T-helper 22 cell (primary cell): ENCODE data around the gene EGLN1.
"Not testable (repeated sequence)": the region's sequence is repeated elsewhere in the genome, so short reads cannot be mapped to it uniquely, and the experiment has no call there.

Source experiments
- DNase-seq: peaks from one replicate; pipeline ENCODE4 v3.0.0-alpha.2; 2020; ENCODE audit warnings: low read depth

Gene EGLN1

GRCh38 chr1:231421971-231422797 is at the start of gene EGLN1:
EGLN1 (minus strand) TSS chr1:231422287; CDS start chr1:231421888, 399 bp downstream.
- DNase-seq = peak; percentile 71

DNA sequence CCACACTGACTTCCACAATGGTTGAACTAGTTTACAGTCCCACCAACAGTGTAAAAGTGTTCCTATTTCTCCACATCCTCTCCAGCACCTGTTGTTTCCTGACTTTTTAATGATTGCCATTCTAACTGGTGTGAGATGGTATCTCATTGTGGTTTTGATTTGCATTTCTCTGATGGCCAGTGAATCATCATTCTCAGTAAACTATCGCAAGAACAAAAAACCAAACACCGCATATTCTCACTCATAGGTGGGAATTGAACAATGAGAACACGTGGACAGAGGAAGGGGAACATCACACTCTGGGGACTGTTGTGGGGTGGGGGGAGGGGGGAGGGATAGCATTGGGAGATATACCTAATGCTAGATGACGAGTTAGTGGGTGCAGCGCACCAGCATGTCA is 49.4 kb upstream of the EGLN1 start:
- not testable (repeated sequence) for DNase-seq

- DNase-seq = not testable (repeated sequence)
Observed at GRCh38 chr1:231471027-231471426, 48.9 kb upstream of the EGLN1 start.

DNA sequence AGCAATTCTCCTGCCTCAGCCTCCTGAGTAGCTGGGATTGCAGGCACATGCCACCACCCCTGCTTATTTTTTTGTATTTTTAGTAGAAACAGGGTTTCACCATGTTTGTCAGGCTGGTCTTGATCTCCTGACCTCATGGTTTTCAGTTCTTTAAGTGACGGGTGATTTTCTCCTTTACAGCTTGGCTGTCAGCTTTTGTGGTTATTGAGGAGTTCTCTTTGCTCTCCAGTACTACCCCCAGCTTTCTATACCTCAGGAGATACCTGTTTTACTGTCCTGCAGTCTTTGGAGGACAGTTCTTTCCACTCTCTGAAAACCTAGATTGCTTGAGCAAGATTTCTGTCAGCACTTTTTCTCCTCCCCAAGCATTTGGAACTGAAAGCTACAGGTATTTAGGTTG is 45.9 kb upstream of the EGLN1 start:
- no peak for DNase-seq

GRCh38 chr1:231465051-231465450 is 43.0 kb upstream of the EGLN1 start:
- DNase-seq = no peak

DNA sequence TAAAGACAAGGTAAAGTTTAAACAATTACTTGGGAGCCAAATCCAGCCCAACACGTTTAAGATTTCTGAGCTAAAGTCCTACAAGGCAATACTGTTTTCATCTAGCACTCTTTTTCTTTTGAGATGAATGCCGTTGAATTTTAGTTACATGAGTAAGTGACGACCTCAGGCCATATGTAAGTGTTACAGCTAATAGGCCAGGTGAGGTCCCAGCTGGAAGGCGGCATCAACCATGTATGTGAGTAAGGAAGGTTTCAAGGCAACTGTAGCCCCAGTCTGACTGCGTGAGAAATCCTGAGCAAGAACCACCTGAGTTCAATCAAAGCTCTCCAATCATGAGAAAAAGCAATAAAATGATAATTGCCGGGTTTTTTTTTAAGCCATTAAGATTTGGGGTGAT is 41.5 kb upstream of the EGLN1 start:
- DNase-seq = no peak

DNA sequence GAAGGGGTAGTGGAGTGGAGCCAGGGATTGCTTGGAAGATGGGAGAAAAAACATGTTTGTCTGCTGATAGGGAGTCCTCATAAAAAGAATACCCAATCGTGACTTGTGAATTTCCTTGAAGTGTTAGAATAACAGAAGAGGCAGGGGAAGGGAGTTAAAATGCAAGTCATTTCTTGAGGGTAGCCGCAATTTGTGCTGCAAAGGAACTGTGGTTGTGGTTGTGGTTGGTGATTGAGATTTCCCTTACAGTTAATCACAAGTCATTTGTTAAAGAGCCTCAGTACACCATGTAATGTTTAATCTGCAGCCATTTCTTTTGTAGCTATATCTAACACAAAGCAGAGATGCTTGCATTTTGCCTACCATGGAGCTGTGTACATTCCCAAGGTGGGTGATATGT is 38.5 kb upstream of the EGLN1 start:
- peak; percentile 26 for DNase-seq

DNA sequence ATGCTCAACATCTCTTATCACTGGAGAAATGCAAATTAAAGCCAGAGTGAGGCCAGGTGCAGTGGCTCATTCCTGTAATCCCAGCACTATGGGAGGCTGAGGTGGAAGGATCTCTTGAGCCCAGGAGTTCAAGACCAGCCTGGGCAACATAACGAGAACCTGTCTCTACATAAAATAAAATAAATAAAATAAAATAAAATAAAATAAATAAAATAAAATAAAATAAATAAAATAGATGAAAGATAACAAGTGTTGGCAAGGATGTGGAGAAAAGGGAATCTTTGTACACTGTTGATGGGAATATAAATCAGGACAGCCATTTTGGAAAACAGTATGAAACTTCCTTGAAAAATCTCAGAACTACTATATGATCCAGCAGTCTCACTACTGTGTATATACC is 37.4 kb upstream of the EGLN1 start:
- DNase-seq = not testable (repeated sequence)

GRCh38 chr1:231457956-231458355 is 35.9 kb upstream of the EGLN1 start:
- DNase-seq = not testable (repeated sequence)

DNA sequence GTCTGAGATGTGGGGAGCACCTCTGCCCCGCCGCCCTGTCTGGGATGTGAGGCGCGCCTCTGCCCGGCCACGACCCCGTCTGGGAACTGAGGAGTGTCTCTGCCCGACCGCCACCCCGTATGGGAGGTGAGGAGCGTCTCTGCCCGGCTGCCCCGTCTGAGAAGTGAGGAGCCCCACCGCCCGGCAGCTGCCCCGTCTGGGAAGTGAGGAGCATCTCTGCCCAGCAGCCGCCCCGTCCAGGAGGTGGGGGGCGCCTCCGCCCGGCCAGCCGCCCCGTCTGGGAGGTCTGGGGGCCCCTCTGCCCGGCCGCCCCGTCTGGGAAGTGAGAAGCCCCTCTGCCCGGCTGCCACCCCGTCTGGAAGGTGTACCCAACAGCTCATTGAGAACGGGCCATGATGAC is 32.0 kb upstream of the EGLN1 start:
- DNase-seq = not testable (repeated sequence)

GRCh38 chr1:231446138-231446537 is 24.1 kb upstream of the EGLN1 start:
- DNase-seq = no peak

DNA sequence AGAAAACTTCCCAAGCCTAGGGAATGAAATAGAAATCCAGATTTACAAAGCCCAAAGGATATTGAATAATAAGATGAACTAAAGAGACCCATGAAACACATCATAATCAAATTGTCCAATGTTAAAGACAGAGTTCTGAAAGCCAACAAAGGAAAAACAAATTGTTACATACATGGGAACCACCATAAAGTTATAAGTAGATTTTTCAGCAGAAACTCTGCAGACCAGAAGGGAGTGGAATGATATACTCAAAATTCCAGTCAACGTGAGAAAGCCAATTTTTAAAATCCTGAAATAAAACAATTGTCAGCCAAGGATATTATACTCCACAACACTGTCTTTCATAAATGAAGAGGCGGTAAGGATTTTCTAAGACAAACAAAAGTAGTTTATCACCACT is 22.0 kb upstream of the EGLN1 start:
- DNase-seq = no peak

- DNase-seq = no peak
Observed at GRCh38 chr1:231443363-231443762, 21.3 kb upstream of the EGLN1 start.

DNA sequence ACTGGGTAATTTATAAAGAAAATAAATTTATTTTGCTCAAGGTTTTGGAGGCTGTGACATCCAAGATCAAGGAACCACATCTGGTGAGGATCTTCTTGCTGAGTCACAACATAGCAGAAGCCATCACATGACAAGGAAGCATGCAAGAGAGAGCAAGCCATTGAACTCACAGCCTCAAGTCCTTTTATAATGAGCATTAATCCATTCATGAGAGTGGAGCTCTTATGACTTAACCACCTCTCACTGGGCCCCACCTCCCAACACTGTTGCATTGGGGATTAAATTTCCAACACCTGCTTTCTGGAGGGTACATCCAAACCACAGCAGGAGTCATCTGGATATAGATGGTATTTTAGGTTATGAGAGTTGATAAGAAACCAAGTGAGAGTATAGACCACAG is 20.6 kb upstream of the EGLN1 start:
- no peak for DNase-seq

DNA sequence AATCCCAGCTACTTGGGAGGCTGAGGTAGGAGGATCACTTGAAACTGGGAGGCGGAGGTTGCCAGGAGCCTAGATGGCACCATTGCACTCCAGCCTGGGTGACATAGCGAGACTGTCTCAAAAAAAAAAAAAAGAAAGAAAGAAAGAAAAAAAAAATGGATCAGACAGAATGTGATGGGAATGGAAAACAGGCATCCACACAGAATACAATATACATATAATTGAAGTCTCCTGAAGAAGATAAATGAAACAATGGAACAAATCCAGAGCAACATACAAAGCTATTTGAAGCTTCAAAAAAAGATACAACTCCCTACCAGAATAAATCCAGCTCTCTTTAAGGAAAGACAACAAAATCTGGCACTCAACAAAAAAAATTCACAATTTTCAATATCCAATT is 10.9 kb upstream of the EGLN1 start:
- no peak for DNase-seq

- no peak for DNase-seq
Observed at GRCh38 chr1:231431665-231432415, 9.8 kb upstream of the EGLN1 start.

DNA sequence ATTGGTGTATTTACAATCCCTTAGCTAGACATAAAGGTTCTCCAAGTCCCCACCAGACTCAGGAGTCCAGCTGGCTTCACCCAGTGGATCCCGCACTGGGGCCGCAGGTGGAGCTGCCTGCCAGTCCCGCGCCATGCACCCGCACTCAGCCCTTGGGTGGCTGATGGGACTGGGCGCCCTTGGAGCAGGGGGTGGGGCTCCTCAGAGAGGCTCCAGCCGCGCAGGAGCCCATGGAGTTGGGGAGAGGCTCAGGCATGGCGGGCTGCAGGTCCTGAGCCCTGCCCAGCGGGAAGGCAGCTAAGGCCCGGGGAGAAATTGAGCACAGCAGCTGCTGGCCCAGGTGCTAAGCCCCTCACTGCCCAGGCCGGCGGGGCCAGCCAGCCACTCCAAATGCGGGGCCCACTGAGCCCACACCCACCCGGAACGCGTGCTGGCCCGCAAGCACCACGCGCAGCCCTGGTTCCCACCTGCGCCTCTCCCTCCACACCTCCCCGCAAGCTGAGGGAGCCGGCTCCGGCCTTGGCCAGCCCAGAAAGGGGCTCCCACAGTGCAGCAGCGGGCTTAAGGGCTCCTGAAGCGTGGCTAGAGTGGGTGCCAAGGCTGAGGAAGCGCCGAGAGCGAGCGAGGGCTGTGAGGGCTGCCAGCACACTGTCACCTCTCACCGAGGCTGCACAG is 8.7 kb upstream of the EGLN1 start:
- not testable (repeated sequence) for DNase-seq

- DNase-seq = no peak
Observed at GRCh38 chr1:231428377-231428776, 6.3 kb upstream of the EGLN1 start.

DNA sequence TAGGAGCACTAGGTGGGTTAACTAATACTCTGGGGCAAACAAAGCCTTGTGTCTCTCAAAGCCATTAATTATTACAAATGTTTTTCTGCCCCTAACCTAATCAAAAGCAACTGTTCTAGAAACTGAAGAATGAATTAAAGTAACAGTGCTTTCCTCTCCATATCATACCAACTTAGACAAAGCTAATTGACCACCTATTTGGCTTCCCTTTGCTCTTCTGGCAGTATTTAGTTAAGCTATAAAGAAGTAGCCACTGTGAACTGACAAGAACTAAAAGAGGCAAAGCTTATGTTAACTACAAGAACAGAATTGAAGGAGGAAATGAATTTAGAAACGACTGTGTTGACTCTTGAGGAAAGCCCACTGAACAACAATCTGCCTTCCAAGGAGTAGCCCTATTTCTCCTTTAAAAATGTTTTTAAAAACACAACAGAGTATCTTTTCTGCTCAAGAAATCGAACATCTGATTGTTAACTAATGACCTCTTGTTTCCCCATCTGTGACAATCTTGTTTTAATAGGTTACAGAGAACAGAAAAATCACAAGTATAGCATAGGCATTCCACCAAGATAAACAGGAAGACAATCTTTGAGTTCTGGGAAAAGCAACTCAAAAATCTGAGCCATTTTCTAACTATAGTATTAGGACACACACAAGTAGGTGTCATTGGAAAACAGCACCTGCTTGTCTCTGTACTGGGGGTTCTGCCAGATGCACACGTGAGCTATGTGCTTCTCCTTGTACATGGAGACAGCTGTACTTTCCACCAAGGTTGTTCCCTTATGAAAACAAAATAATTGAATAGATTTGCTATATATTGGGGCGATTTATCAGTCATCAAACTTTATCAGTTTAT is 3.1 kb upstream of the EGLN1 start:
- no peak for DNase-seq

DNA sequence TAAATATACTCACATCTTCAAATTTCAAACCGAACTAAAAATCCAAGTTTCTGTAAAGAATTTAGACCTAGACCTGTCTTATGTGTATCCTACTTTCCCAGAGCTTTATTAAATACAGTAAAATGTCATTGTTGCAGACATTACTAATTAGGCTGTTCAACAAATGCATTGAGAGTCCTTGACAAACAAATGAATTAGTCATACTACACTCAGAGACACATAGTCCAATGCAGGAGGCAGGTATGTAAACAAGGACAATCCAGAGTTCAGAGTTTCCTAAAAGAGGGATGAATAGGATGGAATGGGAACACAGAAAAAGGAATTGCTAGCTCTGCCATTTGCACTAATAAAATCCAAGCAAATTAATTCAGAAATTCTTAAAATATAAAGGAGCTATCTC is 1.6 kb upstream of the EGLN1 start:
- no peak for DNase-seq

DNA sequence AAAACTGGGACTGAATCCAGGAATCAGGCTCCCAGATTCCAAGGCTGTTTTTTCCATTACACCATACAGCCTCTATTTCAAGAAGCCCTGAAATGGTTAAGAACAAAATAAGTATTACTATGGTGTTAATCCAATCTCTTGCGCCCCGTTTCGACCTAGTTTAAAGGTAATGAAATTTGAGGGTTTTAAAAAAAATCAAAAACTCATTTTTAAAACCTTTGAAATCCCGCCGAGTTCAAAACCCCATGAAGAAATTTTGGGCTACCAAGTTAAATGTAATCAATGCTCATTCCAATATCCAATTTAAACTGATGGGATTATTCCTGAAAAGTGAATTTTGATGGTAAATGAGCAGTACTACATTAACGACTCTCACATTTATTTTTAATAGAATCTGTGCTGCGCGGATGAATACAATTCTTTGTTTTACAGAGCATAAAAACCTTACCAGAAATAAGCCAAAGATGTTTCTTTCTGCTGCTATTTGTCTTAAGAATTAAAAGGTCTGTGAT is 767 bp upstream of the EGLN1 start:
- DNase-seq = no peak

DNA sequence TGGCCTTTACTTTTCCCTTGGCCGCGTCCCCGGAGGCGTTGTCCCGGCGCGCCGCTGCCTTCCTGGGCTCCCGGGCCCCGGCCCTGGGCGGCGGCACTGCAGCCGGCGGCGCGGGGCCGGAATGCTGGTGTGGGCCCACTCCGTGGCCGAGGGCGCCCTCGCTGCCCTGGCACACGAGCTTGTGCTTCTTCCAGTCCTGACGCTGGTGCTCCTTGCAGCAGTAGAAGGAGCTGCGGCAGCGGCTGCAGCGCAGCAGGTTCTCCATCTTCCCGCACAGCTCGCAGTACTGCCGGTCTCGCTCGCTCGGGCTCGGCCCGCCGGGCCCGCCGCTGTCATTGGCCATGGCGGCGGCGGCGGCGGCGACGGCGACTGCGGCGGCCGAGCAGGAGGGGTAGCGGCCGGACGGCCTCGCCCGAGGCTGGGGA is 529 bp downstream of the EGLN1 start:
- DNase-seq = peak; percentile 15
